T-cell (primary cell): Measurements from ENCODE around the gene NTM. TPM values are rescaled to one million over a fixed set of nuclear protein-coding genes. Genes with fewer than 3 reads are reported as not detected.

ENCODE experiments used
- ATAC-seq, 4 experiments: fragments of 200-7000 bp in 3 of 4; fragments of 150-1000 bp in 1 of 4; cut with Tn5 transposase; replicated peaks in 1 of 4; 1 replicate in 3 of 4; 2 replicates in 1 of 4; pipeline ENCODE4 v1.10.0; 2021; ENCODE audit warnings: moderate library complexity in 3 of 4, mild to moderate bottlenecking in 2 of 4, moderate number of reproducible peaks in 1 of 4
- CTCF ChIA-PET, 2 donors: fragments of 300-600 bp; sonication (Branson Sonifier 250); formaldehyde crosslinking; loops; one replicate each; lab custom pipeline; 2022; ENCODE audit warnings: antibody characterized with exemption in 2 of 2; lab: Charles Lee
- POLR2A ChIA-PET, 2 donors: fragments of 300-600 bp; sonication (Branson Sonifier 250); formaldehyde crosslinking; loops; one replicate each; lab custom pipeline; 2022; ENCODE audit warnings: antibody characterized with exemption in 2 of 2; lab: Charles Lee
- DNase-seq, 35 experiments: peaks; one replicate each; pipeline versions ENCODE4 v3.0.0 to v3.0.0-alpha.2; 2013 to 2023
- H3K27ac ChIP-seq: one replicate; pipeline ENCODE4 v1.5.1; 2013; ENCODE audit warnings: low read length
- H3K27me3 ChIP-seq, 2 experiments: replicated peaks in 1 of 2; 1 replicate in 1 of 2; 2 replicates in 1 of 2; pipeline versions ENCODE4 v1.6.1 to v1.7.0; 2013; ENCODE audit warnings: low read length in 1 of 2, mixed read lengths in 1 of 2; ENCODE audit not compliant: control insufficient read depth in 2 of 2, insufficient read depth in 2 of 2; ENCODE audit errors: extremely low read depth in 1 of 2
- H3K36me3 ChIP-seq, 2 donors: 1 replicate in 1 of 2; 2 replicates in 1 of 2; pipeline versions ENCODE4 v1.6.1 to v1.7.0; 2013; ENCODE audit warnings: low read length in 1 of 2; ENCODE audit not compliant: control insufficient read depth in 2 of 2, insufficient read depth in 1 of 2; ENCODE audit errors: extremely low read depth in 1 of 2
- H3K4me1 ChIP-seq, 2 experiments: 1 replicate in 1 of 2; 2 replicates in 1 of 2; pipeline versions ENCODE4 v1.6.1 to v1.7.0; 2013; ENCODE audit warnings: low read length in 2 of 2, mixed read lengths in 1 of 2; ENCODE audit not compliant: insufficient read depth in 2 of 2, control insufficient read depth in 1 of 2; ENCODE audit errors: extremely low read depth in 1 of 2
- H3K4me3 ChIP-seq, 2 donors: 1 replicate in 1 of 2; 2 replicates in 1 of 2; pipeline versions ENCODE4 v1.5.1 to v1.7.0; 2013; ENCODE audit warnings: mild to moderate bottlenecking in 2 of 2, low read length in 1 of 2, moderate library complexity in 1 of 2; ENCODE audit not compliant: control insufficient read depth in 1 of 2; ENCODE audit errors: extremely low read depth in 1 of 2
- H3K9me3 ChIP-seq: 2 replicates; pipeline ENCODE4 v1.7.0; 2013
- H3K27ac Mint-ChIP-seq, 2 donors: one replicate each; pipeline ENCODE4 v1.8.0; 2020 to 2021; ENCODE audit warnings: mild to moderate bottlenecking in 2 of 2, mixed read lengths in 2 of 2
- H3K27me3 Mint-ChIP-seq, 2 donors: one replicate each; pipeline ENCODE4 v1.8.0; 2021 to 2022; ENCODE audit warnings: mixed read lengths in 2 of 2
- H3K36me3 Mint-ChIP-seq: one replicate; pipeline ENCODE4 v1.8.0; 2021; ENCODE audit warnings: mixed read lengths
- H3K4me1 Mint-ChIP-seq, 3 donors: one replicate each; pipeline ENCODE4 v1.8.0; 2020 to 2022; ENCODE audit warnings: mixed read lengths in 3 of 3, mild to moderate bottlenecking in 1 of 3
- H3K4me3 Mint-ChIP-seq, 3 donors: one replicate each; pipeline ENCODE4 v1.8.0; 2020 to 2022; ENCODE audit warnings: mild to moderate bottlenecking in 3 of 3, mixed read lengths in 3 of 3, moderate library complexity in 3 of 3
- H3K9me3 Mint-ChIP-seq, 3 donors: one replicate each; pipeline ENCODE4 v1.8.0; 2020 to 2022; ENCODE audit warnings: mixed read lengths in 3 of 3
- WGBS: methylation state at CpG from one replicate; pipeline ENCODE4 v1.1.5; 2013; ENCODE audit warnings: missing lambda C conversion rate; ENCODE audit not compliant: insufficient coverage; 5-methylcytosine and 5-hydroxymethylcytosine counted together
- total RNA-seq, 35 experiments: library from RNA in 6 of 35; stranded (reverse) in 6 of 35; fragments of 120-200 nt in 1 of 35; gene quantifications; one replicate each; pipeline versions ENCODE4 v1.2.1 to v1.2.4 and lab custom pipeline; 2013 to 2026

The NTM gene
- total RNA-seq, 5 donors from 2014 or later (not counting 1 experiment from before 2014, with no cell fraction given): not detected

- peaks cover 0 to 5% of the 10 kb centered on the region in 2 donors for H3K27me3 Mint-ChIP-seq
- H3K4me1 Mint-ChIP-seq: no peaks in the 10 kb centered on the region
- Histone ChIP-seq H3K36me3 (no peaks in the 10 kb centered on the region), H3K4me1 (no peaks in the 10 kb centered on the region), H3K4me3 (no peak overlapping the region), H3K9me3 (no peaks in the 10 kb centered on the region), H3K27ac (no peak overlapping the region), H3K27me3 (no peaks in the 10 kb centered on the region)
- CTCF ChIA-PET: no interaction called here
- H3K27ac Mint-ChIP-seq: no peak overlapping the region
- no peak overlapping the region for H3K4me3 Mint-ChIP-seq
- DNase-seq: no peak
- ATAC-seq: no peak
- 100% methylated on average over 1 of the region's 1 CpG for WGBS
- H3K36me3 Mint-ChIP-seq: no peaks in the 10 kb centered on the region
- H3K9me3 Mint-ChIP-seq: no peaks in the 10 kb centered on the region
- POLR2A ChIA-PET: no interaction called here
These were observed 8.5 kb downstream of the NTM start for GRCh38 chr11:131378931-131379330.

GRCh38 chr11:131385763-131386390 lies 15.5 kb downstream of the NTM start:
- no peaks in the 10 kb centered on the region for H3K4me1 Mint-ChIP-seq
- Histone ChIP-seq H3K27me3 (no peaks in the 10 kb centered on the region), H3K27ac (no peak overlapping the region), H3K9me3 (no peaks in the 10 kb centered on the region), H3K4me3 (no peak overlapping the region), H3K4me1 (no peaks in the 10 kb centered on the region), H3K36me3 (no peaks in the 10 kb centered on the region)
- ATAC-seq (no peak), DNase-seq (no peak)
- peaks cover 0 to 7% (median 0%) of the 10 kb centered on the region in 3 donors for H3K9me3 Mint-ChIP-seq
- no peak overlapping the region for H3K4me3 Mint-ChIP-seq
- no peaks in the 10 kb centered on the region for H3K36me3 Mint-ChIP-seq
- H3K27me3 Mint-ChIP-seq: no peaks in the 10 kb centered on the region
- CTCF ChIA-PET: no interaction called here
- 80% methylated on average over 1 of the region's 4 CpGs for WGBS
- H3K27ac Mint-ChIP-seq: no peak overlapping the region
- POLR2A ChIA-PET: no interaction called here

DNA sequence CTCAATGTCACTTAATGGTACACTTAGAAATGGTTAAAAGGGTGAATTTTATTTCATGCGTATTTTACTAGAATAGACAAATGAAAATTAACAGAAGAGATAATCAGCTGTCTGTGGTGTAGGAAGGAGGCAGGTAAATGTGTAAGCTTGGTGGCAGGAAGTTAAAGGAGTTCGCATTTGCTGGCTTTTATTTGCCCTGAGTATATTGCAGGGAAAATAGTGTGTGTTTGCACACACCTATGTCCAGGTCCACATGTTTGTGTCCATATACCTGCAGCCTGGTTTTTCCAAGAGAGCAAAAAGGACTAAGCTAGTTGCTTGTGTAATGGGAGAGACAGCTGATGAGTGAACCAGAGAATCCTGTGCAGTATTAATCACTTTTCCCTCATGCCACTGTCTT lies 16.0 kb downstream of the NTM start:
- WGBS: 63% methylated on average over 1 of the region's 2 CpGs
- H3K9me3 Mint-ChIP-seq: peaks cover 0 to 7% (median 0%) of the 10 kb centered on the region in 3 donors

GRCh38 chr11:131388030-131388429 lies 17.6 kb downstream of the NTM start:
- H3K4me1 ChIP-seq: no peaks in the 10 kb centered on the region
- Mint-ChIP-seq H3K4me3 (no peak overlapping the region), H3K36me3 (no peaks in the 10 kb centered on the region), H3K4me1 (no peaks in the 10 kb centered on the region), H3K27me3 (no peaks in the 10 kb centered on the region), H3K9me3 (peaks cover 0 to 7% (median 0%) of the 10 kb centered on the region in 3 donors), H3K27ac (no peak overlapping the region)
- no peaks in the 10 kb centered on the region for H3K36me3 ChIP-seq
- no peaks in the 10 kb centered on the region for H3K9me3 ChIP-seq
- H3K27me3 ChIP-seq: no peaks in the 10 kb centered on the region
- CTCF ChIA-PET: no interaction called here
- no peak for ATAC-seq
- no CpG with 5 or more reads among the region's 3 CpGs for WGBS
- POLR2A ChIA-PET: no interaction called here
- no peak overlapping the region for H3K4me3 ChIP-seq
- H3K27ac ChIP-seq: no peak overlapping the region
- no peak for DNase-seq

More for the DNA sequence above, 16.0 kb downstream of the NTM start:
- ChIA-PET CTCF (no interaction called here), POLR2A (no interaction called here)
- H3K27ac Mint-ChIP-seq: no peak overlapping the region
- no peaks in the 10 kb centered on the region for H3K36me3 Mint-ChIP-seq
- H3K4me3 ChIP-seq: no peak overlapping the region
- no peak overlapping the region for H3K27ac ChIP-seq
- DNase-seq (no peak), ATAC-seq (no peak)
- no peak overlapping the region for H3K4me3 Mint-ChIP-seq
- no peaks in the 10 kb centered on the region for H3K36me3 ChIP-seq
- no peaks in the 10 kb centered on the region for H3K4me1 ChIP-seq
- H3K27me3 Mint-ChIP-seq: no peaks in the 10 kb centered on the region
- H3K4me1 Mint-ChIP-seq: no peaks in the 10 kb centered on the region
- no peaks in the 10 kb centered on the region for H3K9me3 ChIP-seq
- H3K27me3 ChIP-seq: no peaks in the 10 kb centered on the region

- Mint-ChIP-seq H3K36me3 (no peaks in the 10 kb centered on the region), H3K27ac (no peak overlapping the region), H3K9me3 (peaks cover 0 to 7% (median 0%) of the 10 kb centered on the region in 3 donors), H3K4me3 (no peak overlapping the region), H3K4me1 (no peaks in the 10 kb centered on the region), H3K27me3 (no peaks in the 10 kb centered on the region)
- ChIA-PET CTCF (no interaction called here), POLR2A (no interaction called here)
- no peak overlapping the region for H3K4me3 ChIP-seq
- no peak for DNase-seq
- no peak overlapping the region for H3K27ac ChIP-seq
- no peaks in the 10 kb centered on the region for H3K4me1 ChIP-seq
- no peaks in the 10 kb centered on the region for H3K9me3 ChIP-seq
- ATAC-seq: no peak
- WGBS: 60% methylated on average over 1 of the region's 5 CpGs
- H3K27me3 ChIP-seq: no peaks in the 10 kb centered on the region
- H3K36me3 ChIP-seq: no peaks in the 10 kb centered on the region
These were observed 19.2 kb downstream of the NTM start for GRCh38 chr11:131389582-131389981.

GRCh38 chr11:131391176-131391575 lies 20.8 kb downstream of the NTM start:
- no peak for DNase-seq
- Histone ChIP-seq H3K36me3 (no peaks in the 10 kb centered on the region), H3K27me3 (no peaks in the 10 kb centered on the region), H3K4me1 (no peaks in the 10 kb centered on the region), H3K9me3 (no peaks in the 10 kb centered on the region), H3K27ac (no peak overlapping the region), H3K4me3 (no peak overlapping the region)
- Mint-ChIP-seq H3K27me3 (no peaks in the 10 kb centered on the region), H3K27ac (no peak overlapping the region), H3K36me3 (no peaks in the 10 kb centered on the region), H3K4me3 (no peak overlapping the region), H3K9me3 (peaks cover 0 to 7% (median 0%) of the 10 kb centered on the region in 3 donors), H3K4me1 (no peaks in the 10 kb centered on the region)
- POLR2A ChIA-PET: no interaction called here
- WGBS: 100% methylated on average over 2 of the region's 6 CpGs
- ATAC-seq: no peak
- CTCF ChIA-PET: no interaction called here
